OCI-LY3 (cell line): ENCODE measurements around the gene ALDH16A1.

Experiments
- H2AFZ ChIP-seq: fragments of 200-600, 300-600 bp; shearing (Covaris generic); 2 replicates; pipeline ENCODE4 v1.6.0; 2014; ENCODE audit warnings: antibody characterized with exemption, low read depth, low read length
- H3K27ac ChIP-seq: fragments of 200-600, 300-600 bp; sonication (generic); 2 replicates; pipeline ENCODE4 v1.5.1; 2014; ENCODE audit warnings: mild to moderate bottlenecking, low read length, moderate library complexity, mixed read lengths
- H3K27me3 ChIP-seq: fragments of 200-600, 300-600 bp; sonication (generic); 2 replicates; pipeline ENCODE4 v1.6.1; 2014; ENCODE audit warnings: low read depth, low read length, mixed read lengths
- H3K36me3 ChIP-seq: fragments of 200-600, 300-600 bp; sonication (generic); replicated peaks from 2 replicates; pipeline ENCODE3; 2014; ENCODE audit warnings: low read depth, low read length, mixed read lengths
- H3K4me1 ChIP-seq: fragments of 300-600, 200-600 bp; sonication (generic); 2 replicates; pipeline ENCODE4 v1.6.1; 2014; ENCODE audit warnings: low read length, mixed read lengths
- H3K4me2 ChIP-seq: fragments of 200-600, 300-600 bp; sonication (generic); 2 replicates; pipeline ENCODE4 v1.6.1; 2014; ENCODE audit warnings: low read length, mixed read lengths
- H3K4me3 ChIP-seq: fragments of 300-600, 200-600 bp; sonication (generic); 2 replicates; pipeline ENCODE4 v1.5.1; 2014; ENCODE audit warnings: antibody characterized with exemption, mild to moderate bottlenecking, low read length, moderate library complexity
- H3K79me2 ChIP-seq: fragments of 300-600, 200-600 bp; shearing (Covaris generic); 2 replicates; pipeline ENCODE4 v1.6.1; 2014; ENCODE audit warnings: mild to moderate bottlenecking, low read length, mixed read lengths
- H3K9ac ChIP-seq: fragments of 300-600, 200-600 bp; shearing (Covaris generic); 2 replicates; pipeline ENCODE4 v1.6.0; 2014; ENCODE audit warnings: mild to moderate bottlenecking, low read length, moderate library complexity
- H3K9me3 ChIP-seq: fragments of 200-600, 300-600 bp; shearing (Covaris generic); 2 replicates; pipeline ENCODE4 v1.6.1; 2014; ENCODE audit warnings: low read length, mixed read lengths; ENCODE audit not compliant: insufficient read depth
- H4K20me1 ChIP-seq: fragments of 200-600, 300-600 bp; sonication (generic); 2 replicates; pipeline ENCODE4 v1.6.1; 2016; ENCODE audit warnings: low read length, mixed read lengths; ENCODE audit not compliant: insufficient read depth
- EZH2phosphoT487 ChIP-seq: fragments of 200-600 bp; shearing (Covaris generic); IDR thresholded peaks from 2 replicates; pipeline ENCODE4 v1.6.1; 2018; ENCODE audit warnings: antibody characterized with exemption, mixed run types, low read depth
- TF ChIP-seq, protein P1 (sequence below): fragments of 200-600, 300-600 bp; sonication (generic); IDR thresholded peaks from 2 replicates; pipeline ENCODE4 v1.5.1; 2014; ENCODE audit warnings: antibody characterized with exemption, low read length, low read depth

The ALDH16A1 gene

GRCh38 chr19:49453757-49454240 lies 774 bp downstream of the ALDH16A1 start:
- TF ChIP-seq EZH2phosphoT487, result no peak
- TF ChIP-seq, protein P1, sequence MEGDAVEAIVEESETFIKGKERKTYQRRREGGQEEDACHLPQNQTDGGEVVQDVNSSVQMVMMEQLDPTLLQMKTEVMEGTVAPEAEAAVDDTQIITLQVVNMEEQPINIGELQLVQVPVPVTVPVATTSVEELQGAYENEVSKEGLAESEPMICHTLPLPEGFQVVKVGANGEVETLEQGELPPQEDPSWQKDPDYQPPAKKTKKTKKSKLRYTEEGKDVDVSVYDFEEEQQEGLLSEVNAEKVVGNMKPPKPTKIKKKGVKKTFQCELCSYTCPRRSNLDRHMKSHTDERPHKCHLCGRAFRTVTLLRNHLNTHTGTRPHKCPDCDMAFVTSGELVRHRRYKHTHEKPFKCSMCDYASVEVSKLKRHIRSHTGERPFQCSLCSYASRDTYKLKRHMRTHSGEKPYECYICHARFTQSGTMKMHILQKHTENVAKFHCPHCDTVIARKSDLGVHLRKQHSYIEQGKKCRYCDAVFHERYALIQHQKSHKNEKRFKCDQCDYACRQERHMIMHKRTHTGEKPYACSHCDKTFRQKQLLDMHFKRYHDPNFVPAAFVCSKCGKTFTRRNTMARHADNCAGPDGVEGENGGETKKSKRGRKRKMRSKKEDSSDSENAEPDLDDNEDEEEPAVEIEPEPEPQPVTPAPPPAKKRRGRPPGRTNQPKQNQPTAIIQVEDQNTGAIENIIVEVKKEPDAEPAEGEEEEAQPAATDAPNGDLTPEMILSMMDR, result no peak
- no peak overlapping the region for H2AFZ ChIP-seq
- peak overlapping the region; percentile 75 for H3K4me2 ChIP-seq
- H3K79me2 ChIP-seq, result peaks cover 31% of the 10 kb centered on the region
- no peaks in the 10 kb centered on the region for H4K20me1 ChIP-seq
- peak overlapping the region; percentile 91 for H3K27ac ChIP-seq
- H3K9me3 ChIP-seq, result no peaks in the 10 kb centered on the region
- peaks cover 13% of the 10 kb centered on the region for H3K36me3 ChIP-seq
- H3K4me3 ChIP-seq, result peak overlapping the region; percentile 85
- peak overlapping the region; percentile 99 for H3K9ac ChIP-seq
- H3K4me1 ChIP-seq, result peaks cover 22% of the 10 kb centered on the region
- H3K27me3 ChIP-seq, result no peaks in the 10 kb centered on the region

DNA sequence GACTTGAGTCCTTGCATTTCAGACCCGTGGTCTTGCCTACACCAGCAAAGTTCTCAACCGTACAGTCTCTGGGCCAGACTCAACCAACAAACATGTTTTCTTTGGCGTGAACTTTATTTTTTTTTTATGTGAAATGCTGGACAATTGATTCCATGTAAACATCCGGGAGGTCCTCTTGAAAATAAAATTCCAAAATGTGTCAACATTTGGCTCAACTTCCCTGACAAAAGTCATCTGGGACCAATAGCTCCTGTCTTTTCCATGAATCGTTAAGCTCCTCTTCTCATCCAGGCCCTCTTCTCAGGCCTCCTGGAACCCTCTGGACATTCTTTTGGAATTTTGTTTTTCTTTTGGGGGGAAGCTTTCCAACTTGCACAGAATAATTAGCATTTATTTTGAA lies 2.7 kb downstream of the ALDH16A1 start:
- Histone ChIP-seq H3K4me3 (no peak overlapping the region), H3K79me2 (peaks cover 22% of the 10 kb centered on the region), H3K27ac (no peak overlapping the region)

DNA sequence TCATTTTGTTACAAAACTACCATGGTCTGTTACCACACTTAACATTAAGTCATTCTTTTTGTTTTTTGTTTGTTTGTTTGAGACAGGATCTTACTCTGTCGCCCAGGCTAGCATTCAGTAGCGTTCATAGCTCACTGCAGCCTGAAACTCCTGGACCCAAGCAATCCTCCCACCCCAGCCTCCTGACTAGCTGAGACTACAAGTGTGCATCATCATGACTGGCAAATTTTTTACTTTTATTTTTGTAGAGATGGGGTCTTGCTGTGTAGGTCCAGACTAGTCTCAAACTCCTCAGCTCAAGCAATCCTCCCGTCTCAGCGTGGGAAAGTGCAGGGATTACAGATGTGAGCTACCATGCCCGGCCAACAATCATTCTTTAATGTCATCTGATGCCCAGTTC lies 3.3 kb downstream of the ALDH16A1 start:
- Histone ChIP-seq H3K9me3 (no peaks in the 10 kb centered on the region), H3K79me2 (peaks cover 16% of the 10 kb centered on the region), H4K20me1 (no peaks in the 10 kb centered on the region), H3K4me3 (no peak overlapping the region), H3K9ac (no peak overlapping the region), H3K27me3 (no peaks in the 10 kb centered on the region), H3K36me3 (peaks cover 10% of the 10 kb centered on the region), H3K4me1 (peaks cover 16% of the 10 kb centered on the region), H3K4me2 (no peak overlapping the region), H2AFZ (no peak overlapping the region), H3K27ac (no peak overlapping the region)
- TF ChIP-seq, protein P1, result no peak
- TF ChIP-seq EZH2phosphoT487, result no peak

More for the DNA sequence above, 2.7 kb downstream of the ALDH16A1 start:
- no peaks in the 10 kb centered on the region for H3K27me3 ChIP-seq
- no peaks in the 10 kb centered on the region for H3K9me3 ChIP-seq
- H3K4me2 ChIP-seq, result no peak overlapping the region
- no peak for TF ChIP-seq EZH2phosphoT487
- TF ChIP-seq, protein P1, result no peak
- no peak overlapping the region for H3K9ac ChIP-seq
- H3K4me1 ChIP-seq, result peaks cover 18% of the 10 kb centered on the region
- H4K20me1 ChIP-seq, result no peaks in the 10 kb centered on the region
- H3K36me3 ChIP-seq, result peaks cover 10% of the 10 kb centered on the region
- H2AFZ ChIP-seq, result no peak overlapping the region

GRCh38 chr19:49458567-49458903 lies 5.5 kb downstream of the ALDH16A1 start:
- no peaks in the 10 kb centered on the region for H4K20me1 ChIP-seq
- no peak overlapping the region for H3K4me3 ChIP-seq
- H3K27ac ChIP-seq, result no peak overlapping the region
- H3K36me3 ChIP-seq, result peaks cover 14% of the 10 kb centered on the region
- peaks cover 13% of the 10 kb centered on the region for H3K79me2 ChIP-seq
- TF ChIP-seq, protein P1, result no peak
- TF ChIP-seq EZH2phosphoT487, result no peak
- peaks cover 12% of the 10 kb centered on the region for H3K4me1 ChIP-seq
- H3K4me2 ChIP-seq, result no peak overlapping the region
- H3K9ac ChIP-seq, result no peak overlapping the region
- no peaks in the 10 kb centered on the region for H3K27me3 ChIP-seq
- no peak overlapping the region for H2AFZ ChIP-seq
- H3K9me3 ChIP-seq, result no peaks in the 10 kb centered on the region
